Cerebellar nuclear complex (tissue), 1 donor: ENCODE results near the gene FCRLA.
"Not testable (repeated sequence)": the region's sequence is repeated elsewhere in the genome, so short reads cannot be mapped to it uniquely, and the experiment has no call there.

ENCODE experiments used
- DNase-seq, 2 experiments: peaks; one replicate each; lab custom pipeline; 2025; lab: John Stamatoyannopoulos, UW

The FCRLA gene

GRCh38 chr1:161706482-161707347 lies at the start of gene FCRLA:
Gene FCRLA (plus strand): TSS chr1:161707229. CDS start chr1:161707265, 36 bp downstream.
- DNase-seq, result no peak

DNA sequence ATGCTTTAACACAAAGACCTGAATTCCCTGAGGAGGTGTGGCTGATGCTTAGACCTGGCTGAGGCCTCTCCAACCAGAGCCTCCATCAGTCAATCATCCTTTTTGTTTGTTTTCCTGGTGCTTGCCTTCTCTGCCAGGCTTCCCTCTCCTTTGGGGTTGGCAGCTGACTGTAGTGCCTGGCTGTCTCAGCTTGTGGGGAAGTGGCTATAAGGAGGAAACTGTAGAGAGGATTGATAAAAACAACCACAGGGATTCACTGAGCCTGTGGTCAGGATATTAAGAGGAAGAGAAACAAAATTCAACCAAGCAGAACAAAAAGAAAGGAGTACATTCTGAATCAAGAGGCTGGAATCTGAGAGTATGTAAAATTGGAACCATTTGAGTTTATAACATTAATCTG lies 48.5 kb upstream of the FCRLA start:
- DNase-seq, result not testable (repeated sequence)

- DNase-seq, result not testable (repeated sequence)
Observed at GRCh38 chr1:161661660-161662311, 45.2 kb upstream of the FCRLA start.

- not testable (repeated sequence) for DNase-seq
Observed at GRCh38 chr1:161662684-161663339, 44.2 kb upstream of the FCRLA start, which contains the start of gene FCGR2B. Gene FCGR2B (plus strand): TSS chr1:161663143. CDS start chr1:161663242, 99 bp downstream.

DNA sequence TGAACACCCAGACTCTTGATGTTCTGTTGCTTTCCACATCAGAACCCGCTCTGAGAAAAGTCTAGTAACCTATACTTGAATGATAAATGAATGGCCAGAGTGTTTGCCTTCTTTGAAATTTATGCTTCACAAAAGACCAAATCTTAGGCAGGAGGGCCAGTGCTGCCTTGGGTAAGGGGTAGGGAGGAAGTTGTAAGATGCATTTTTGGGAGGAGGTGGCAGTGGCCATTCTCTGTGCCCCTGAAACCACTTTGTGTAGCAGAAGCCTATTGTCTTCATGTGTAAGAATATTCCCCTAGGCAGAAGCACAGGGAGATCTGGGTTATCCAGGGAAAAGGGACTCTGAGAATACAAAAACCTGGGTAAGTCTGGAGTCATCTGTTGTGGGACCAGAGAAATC lies 43.5 kb upstream of the FCRLA start:
- not testable (repeated sequence) for DNase-seq

DNA sequence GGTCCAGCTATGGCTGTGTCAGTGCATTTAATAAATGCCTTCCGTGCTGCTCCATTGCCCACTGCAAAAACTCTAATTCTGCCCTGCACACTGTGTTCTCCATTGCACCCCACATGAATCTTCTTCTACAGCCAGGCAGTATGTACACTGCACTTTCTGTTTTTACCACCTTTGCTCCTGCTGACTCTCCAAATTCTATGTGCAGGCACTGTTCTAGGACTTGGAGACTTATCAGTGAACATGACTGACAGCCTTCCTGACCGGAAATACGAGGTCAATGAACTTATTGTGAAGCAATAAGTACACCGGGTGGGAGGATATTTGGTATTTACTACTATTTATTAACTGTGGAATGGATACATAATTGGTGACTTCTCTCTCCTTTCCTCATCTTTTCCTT lies 42.3 kb upstream of the FCRLA start:
- DNase-seq, result not testable (repeated sequence)

DNA sequence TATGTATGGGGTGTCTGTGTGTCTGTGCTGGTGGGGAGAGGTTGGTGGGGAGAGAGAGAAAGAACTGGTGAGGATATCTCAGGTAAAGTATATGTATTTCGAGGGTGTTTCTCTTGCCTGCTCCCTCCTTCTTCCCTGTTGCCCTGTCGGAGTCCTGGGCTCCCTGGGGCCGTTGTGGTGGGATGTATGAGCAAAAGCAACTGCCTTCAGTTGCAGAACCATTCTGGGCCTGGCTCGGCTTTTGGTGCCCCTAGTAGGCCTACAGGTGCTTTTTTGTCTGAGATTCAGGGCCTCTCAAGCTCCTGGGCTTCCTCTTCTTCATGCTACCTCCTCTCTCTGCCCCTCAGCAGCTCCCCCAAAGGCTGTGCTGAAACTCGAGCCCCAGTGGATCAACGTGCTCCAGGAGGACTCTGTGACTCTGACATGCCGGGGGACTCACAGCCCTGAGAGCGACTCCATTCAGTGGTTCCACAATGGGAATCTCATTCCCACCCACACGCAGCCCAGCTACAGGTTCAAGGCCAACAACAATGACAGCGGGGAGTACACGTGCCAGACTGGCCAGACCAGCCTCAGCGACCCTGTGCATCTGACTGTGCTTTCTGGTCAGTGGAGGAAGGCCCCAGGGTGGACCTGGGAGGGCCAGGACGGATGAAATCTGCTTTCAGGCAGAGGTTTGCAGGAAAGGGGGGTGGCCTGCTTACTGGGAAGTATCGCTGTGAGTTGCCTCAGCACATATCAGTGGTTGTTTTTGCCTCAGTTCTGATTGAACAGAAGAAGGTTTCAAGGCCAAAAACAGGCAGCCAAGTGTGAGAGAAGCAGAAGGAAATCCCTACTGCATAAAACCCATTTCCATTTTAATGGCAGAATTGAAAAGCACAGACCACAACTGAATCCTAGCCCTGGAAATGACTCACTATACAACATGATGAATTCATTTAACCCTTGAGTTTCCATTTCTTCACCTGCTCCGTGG lies 35.7 kb upstream of the FCRLA start:
- not testable (repeated sequence) for DNase-seq

- DNase-seq, result not testable (repeated sequence)
Observed at GRCh38 chr1:161673437-161673836, 33.6 kb upstream of the FCRLA start.

DNA sequence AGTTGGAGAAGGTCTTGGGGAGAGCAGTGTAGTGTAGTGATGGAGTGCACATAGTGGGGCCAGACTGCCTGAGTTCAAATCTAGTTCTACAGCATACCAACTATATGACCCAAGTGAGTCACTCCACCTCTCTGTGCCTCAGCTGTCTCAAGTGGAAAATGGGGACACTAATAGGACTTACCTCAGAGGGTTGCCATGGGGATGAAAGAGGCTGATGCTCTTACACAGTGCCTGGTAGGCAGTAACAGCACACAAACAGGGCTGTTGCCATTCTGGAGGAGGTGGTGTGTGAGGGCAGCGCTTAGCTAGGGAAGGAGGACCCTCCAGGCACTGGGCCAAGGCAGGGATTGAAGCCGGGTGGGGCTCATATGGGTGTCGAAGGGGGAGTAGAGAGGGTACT lies 32.6 kb upstream of the FCRLA start:
- DNase-seq, result not testable (repeated sequence)

GRCh38 chr1:161674908-161675307 lies 32.1 kb upstream of the FCRLA start:
- not testable (repeated sequence) for DNase-seq

GRCh38 chr1:161676441-161676840 lies 30.6 kb upstream of the FCRLA start:
- no peak for DNase-seq

DNA sequence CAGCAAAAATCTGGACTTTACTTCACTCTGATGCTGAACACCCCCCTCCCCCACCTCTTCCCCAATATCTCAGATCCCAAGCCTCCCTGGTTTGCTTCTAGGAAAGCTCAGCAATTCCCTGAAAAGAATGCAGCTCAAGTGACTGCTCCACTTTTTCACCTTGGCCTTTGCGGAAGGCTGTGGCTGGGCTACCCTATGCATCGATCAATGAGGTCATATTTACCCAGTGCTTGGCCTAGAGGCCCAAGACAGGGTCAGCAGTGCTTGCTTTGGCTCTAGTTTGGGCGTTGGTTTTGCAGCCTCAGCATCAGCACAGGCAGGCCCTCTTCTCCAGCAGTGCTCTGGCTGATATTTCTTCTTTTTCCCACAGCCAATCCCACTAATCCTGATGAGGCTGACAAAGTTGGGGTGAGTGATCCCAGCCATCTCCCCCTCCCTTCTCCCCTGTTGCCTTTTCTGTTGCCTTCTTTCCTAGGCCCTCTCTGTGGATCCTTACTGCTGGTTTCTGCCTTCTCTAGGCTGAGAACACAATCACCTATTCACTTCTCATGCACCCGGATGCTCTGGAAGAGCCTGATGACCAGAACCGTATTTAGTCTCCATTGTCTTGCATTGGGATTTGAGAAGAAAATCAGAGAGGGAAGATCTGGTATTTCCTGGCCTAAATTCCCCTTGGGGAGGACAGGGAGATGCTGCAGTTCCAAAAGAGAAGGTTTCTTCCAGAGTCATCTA lies 29.9 kb upstream of the FCRLA start:
- DNase-seq, result no peak

GRCh38 chr1:161678500-161678899 lies 28.5 kb upstream of the FCRLA start:
- no peak for DNase-seq

GRCh38 chr1:161681879-161682278 lies 25.1 kb upstream of the FCRLA start:
- no peak for DNase-seq

- DNase-seq, result no peak
Observed at GRCh38 chr1:161688946-161689345, 18.1 kb upstream of the FCRLA start.

GRCh38 chr1:161691846-161692245 lies 15.2 kb upstream of the FCRLA start:
- DNase-seq, result no peak

GRCh38 chr1:161693020-161693712 lies 13.9 kb upstream of the FCRLA start:
- DNase-seq, result not testable (repeated sequence)

- DNase-seq, result not testable (repeated sequence)
Observed at GRCh38 chr1:161698302-161698701, 8.7 kb upstream of the FCRLA start.

DNA sequence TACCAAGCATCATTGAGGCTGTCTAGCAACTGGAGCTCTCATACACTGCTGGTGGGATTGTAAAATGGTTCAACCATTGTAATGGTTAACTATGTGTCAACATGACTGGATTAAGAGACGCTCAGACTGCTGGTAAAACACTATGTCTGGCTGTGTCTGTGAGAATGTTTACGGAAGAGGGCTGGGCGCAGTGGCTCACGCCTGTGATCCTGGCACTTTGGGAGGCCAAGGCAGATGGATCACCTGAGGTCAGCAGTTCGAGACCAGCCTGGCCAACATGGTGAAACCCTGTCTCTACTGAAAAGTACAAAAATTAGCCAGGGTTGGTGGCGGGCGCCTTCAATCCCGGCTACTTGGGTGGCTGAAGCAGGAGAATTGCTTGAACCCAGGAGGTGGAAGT lies 4.8 kb upstream of the FCRLA start:
- no peak for DNase-seq

GRCh38 chr1:161705537-161705936 lies 1.5 kb upstream of the FCRLA start:
- DNase-seq, result no peak
